ENCODE measurements around the gene ATF6.

The ATF6 gene

DNA sequence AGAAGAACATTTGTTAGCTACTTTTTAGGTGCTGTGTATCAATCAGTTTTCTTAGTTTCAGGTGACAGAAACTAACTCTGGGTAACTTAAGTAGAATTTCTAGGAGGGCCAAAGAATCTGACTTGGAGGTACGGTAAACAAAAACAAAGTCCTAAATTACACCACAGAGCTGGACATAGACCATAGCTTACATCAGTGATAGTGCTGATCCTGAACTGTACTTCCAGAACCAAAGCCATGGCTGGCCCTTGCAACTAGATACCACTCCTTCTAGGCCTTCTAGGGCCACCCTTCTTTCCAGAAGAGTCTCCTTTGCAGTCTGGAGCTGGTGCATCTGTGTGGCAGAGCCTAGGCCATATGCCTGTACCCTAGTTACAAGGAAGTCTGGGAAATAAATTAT lies 163.0 kb downstream of the ATF6 start:
- Histone ChIP-seq H3K4me3 (ENCODE audit: insufficient read depth, low read depth, low read length) (no peak overlapping the region), H3K9me3 (ENCODE audit: control insufficient read depth, low read length) (no peaks in the 10 kb centered on the region), H3K36me3 (ENCODE audit: control insufficient read depth, insufficient read depth, low read length) (no peaks in the 10 kb centered on the region), H3K27ac (ENCODE audit: insufficient read depth, low read depth, low read length, poor library complexity, severe bottlenecking) (no peak overlapping the region), H3K4me1 (ENCODE audit: control insufficient read depth, insufficient read depth, low read length) (no peaks in the 10 kb centered on the region), H3K27me3 (ENCODE audit: control insufficient read depth, insufficient read depth, low read length, poor library complexity, severe bottlenecking) (no peaks in the 10 kb centered on the region)
- 91 to 93% methylated on average over 1 of the region's 1 CpG for WGBS, 2 experiments

DNA sequence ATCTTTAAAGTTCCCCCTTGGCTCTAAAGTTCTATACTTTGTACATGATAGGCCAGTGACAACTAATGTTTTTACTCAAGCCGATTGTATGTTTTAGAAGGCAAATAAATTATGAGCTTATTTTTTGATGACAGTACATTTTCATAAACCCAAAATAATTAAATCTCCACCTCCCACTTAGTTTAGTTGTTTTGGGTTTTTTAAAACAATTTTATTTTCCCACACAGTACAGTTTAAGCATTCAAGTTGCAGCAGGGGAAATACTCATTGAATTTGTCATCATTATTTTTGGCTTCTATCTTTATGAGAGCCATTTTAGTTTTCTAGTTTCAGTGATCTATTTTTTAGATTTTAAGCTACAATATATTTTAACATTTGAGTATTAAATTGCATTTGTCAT lies 163.9 kb downstream of the ATF6 start:
- Histone ChIP-seq H3K27me3 (ENCODE audit: control insufficient read depth, insufficient read depth, low read length, poor library complexity, severe bottlenecking) (no peaks in the 10 kb centered on the region), H3K9me3 (ENCODE audit: control insufficient read depth, low read length) (no peaks in the 10 kb centered on the region), H3K27ac (ENCODE audit: insufficient read depth, low read depth, low read length, poor library complexity, severe bottlenecking) (no peak overlapping the region), H3K36me3 (ENCODE audit: control insufficient read depth, insufficient read depth, low read length) (no peaks in the 10 kb centered on the region), H3K4me3 (ENCODE audit: insufficient read depth, low read depth, low read length) (no peak overlapping the region), H3K4me1 (ENCODE audit: control insufficient read depth, insufficient read depth, low read length) (no peaks in the 10 kb centered on the region)
- WGBS, 2 experiments: no CpG with 5 or more reads among the region's 1 CpG

DNA sequence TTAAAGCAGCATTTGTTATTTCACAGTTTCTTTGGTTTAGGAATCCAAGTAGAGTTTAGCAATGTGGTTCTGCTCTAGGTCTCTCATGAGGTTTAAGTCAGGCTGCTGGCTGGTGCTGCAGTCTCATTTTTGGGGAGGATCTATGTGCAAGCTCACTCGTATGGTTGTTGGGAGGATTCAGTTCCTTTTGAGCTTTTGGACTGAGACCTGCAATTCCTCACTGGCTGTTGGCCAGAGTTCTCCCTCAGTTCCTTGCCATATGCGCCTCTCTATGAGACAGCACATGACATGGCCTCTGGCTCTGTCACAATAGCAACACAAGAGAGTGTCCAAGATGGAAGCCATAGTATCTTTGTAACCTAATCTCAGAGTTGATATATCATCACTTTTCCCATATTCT lies 166.5 kb downstream of the ATF6 start:
- no peaks in the 10 kb centered on the region for H3K4me1 ChIP-seq (ENCODE audit: control insufficient read depth, insufficient read depth, low read length)
- H3K27ac ChIP-seq (ENCODE audit: insufficient read depth, low read depth, low read length, poor library complexity, severe bottlenecking): no peak overlapping the region
- no peak overlapping the region for H3K4me3 ChIP-seq (ENCODE audit: insufficient read depth, low read depth, low read length)
- WGBS, 2 experiments: 89 to 97% methylated on average over 2 of the region's 2 CpGs
- H3K9me3 ChIP-seq (ENCODE audit: control insufficient read depth, low read length): no peaks in the 10 kb centered on the region
- no peaks in the 10 kb centered on the region for H3K27me3 ChIP-seq (ENCODE audit: control insufficient read depth, insufficient read depth, low read length, poor library complexity, severe bottlenecking)
- H3K36me3 ChIP-seq (ENCODE audit: control insufficient read depth, insufficient read depth, low read length): no peaks in the 10 kb centered on the region

DNA sequence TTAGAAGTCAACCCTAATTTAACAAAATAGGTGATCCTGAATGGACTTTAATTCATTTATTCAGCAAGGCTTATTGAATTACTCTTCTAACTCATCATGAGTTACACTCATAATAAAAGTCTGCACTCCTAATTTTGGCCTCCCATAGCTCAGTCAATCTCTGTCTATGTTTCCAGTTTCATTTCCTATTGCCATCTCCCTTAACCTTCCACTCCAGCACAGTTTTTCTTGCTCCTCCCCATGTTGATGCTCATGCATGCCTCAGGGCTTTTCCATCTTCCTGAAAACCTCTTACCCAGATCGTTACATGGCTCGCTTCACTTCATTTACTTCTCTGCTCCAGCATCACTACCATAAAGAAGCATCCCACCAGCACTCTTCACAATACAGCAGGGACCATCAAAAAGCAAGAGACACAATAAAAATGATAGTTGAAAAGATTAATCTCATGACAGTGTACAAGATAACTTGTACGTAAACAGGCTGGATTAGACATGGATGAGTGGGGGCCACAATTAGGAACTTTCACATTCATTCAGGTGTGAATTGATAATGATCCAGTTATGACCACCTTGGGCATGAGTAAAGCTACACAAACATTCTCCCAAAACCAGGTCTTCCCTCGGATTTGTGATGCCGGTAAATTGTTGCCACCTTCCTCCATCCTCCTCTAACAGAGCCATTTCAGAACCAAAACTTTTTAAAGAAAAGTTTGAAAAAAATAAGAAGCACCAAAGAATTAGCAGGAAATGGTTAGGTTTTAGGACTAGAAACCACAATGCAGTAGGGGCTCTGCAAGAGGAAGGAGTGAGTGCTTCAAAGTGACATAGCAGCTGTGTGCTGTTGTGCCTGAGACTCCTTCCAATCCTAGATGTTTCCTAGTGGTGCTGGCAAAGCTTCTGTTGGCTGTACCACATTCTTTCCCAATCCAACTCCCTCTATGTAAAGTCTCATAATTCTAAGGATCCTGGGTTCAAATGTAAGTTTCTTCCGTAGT lies 167.8 kb downstream of the ATF6 start:
- 78 to 89% methylated on average over 5 to 6 of the region's 6 CpGs for WGBS, 2 experiments
- Histone ChIP-seq H3K27ac (ENCODE audit: insufficient read depth, low read depth, low read length, poor library complexity, severe bottlenecking) (no peak overlapping the region), H3K4me1 (ENCODE audit: control insufficient read depth, insufficient read depth, low read length) (no peaks in the 10 kb centered on the region), H3K9me3 (ENCODE audit: control insufficient read depth, low read length) (no peaks in the 10 kb centered on the region), H3K4me3 (ENCODE audit: insufficient read depth, low read depth, low read length) (no peak overlapping the region), H3K36me3 (ENCODE audit: control insufficient read depth, insufficient read depth, low read length) (no peaks in the 10 kb centered on the region), H3K27me3 (ENCODE audit: control insufficient read depth, insufficient read depth, low read length, poor library complexity, severe bottlenecking) (no peaks in the 10 kb centered on the region)

GRCh38 chr1:161935264-161935663 lies 169.1 kb downstream of the ATF6 start:
- H3K27ac ChIP-seq (ENCODE audit: insufficient read depth, low read depth, low read length, poor library complexity, severe bottlenecking): no peak overlapping the region
- H3K27me3 ChIP-seq (ENCODE audit: control insufficient read depth, insufficient read depth, low read length, poor library complexity, severe bottlenecking): no peaks in the 10 kb centered on the region
- no peaks in the 10 kb centered on the region for H3K36me3 ChIP-seq (ENCODE audit: control insufficient read depth, insufficient read depth, low read length)
- H3K4me3 ChIP-seq (ENCODE audit: insufficient read depth, low read depth, low read length): no peak overlapping the region
- H3K4me1 ChIP-seq (ENCODE audit: control insufficient read depth, insufficient read depth, low read length): no peaks in the 10 kb centered on the region
- WGBS, 2 experiments: 100% methylated on average over 1 of the region's 1 CpG; no CpG with 5 or more reads in 1 of the 2 experiments
- no peaks in the 10 kb centered on the region for H3K9me3 ChIP-seq (ENCODE audit: control insufficient read depth, low read length)

- H3K4me1 ChIP-seq (ENCODE audit: control insufficient read depth, insufficient read depth, low read length): no peaks in the 10 kb centered on the region
- H3K9me3 ChIP-seq (ENCODE audit: control insufficient read depth, low read length): no peaks in the 10 kb centered on the region
- H3K36me3 ChIP-seq (ENCODE audit: control insufficient read depth, insufficient read depth, low read length): no peaks in the 10 kb centered on the region
- H3K4me3 ChIP-seq (ENCODE audit: insufficient read depth, low read depth, low read length): no peak overlapping the region
- WGBS, 2 experiments: 93 to 96% methylated on average over 2 of the region's 2 CpGs
- H3K27me3 ChIP-seq (ENCODE audit: control insufficient read depth, insufficient read depth, low read length, poor library complexity, severe bottlenecking): no peaks in the 10 kb centered on the region
- no peak overlapping the region for H3K27ac ChIP-seq (ENCODE audit: insufficient read depth, low read depth, low read length, poor library complexity, severe bottlenecking)
Measured at GRCh38 chr1:161936786-161937185, 170.7 kb downstream of the ATF6 start.

GRCh38 chr1:161940866-161941591 lies 174.9 kb downstream of the ATF6 start:
- Histone ChIP-seq H3K27me3 (ENCODE audit: control insufficient read depth, insufficient read depth, low read length, poor library complexity, severe bottlenecking) (no peaks in the 10 kb centered on the region), H3K9me3 (ENCODE audit: control insufficient read depth, low read length) (no peaks in the 10 kb centered on the region), H3K4me1 (ENCODE audit: control insufficient read depth, insufficient read depth, low read length) (peaks cover 4% of the 10 kb centered on the region), H3K27ac (ENCODE audit: insufficient read depth, low read depth, low read length, poor library complexity, severe bottlenecking) (no peak overlapping the region), H3K4me3 (ENCODE audit: insufficient read depth, low read depth, low read length) (no peak overlapping the region), H3K36me3 (ENCODE audit: control insufficient read depth, insufficient read depth, low read length) (no peaks in the 10 kb centered on the region)
- WGBS, 2 experiments: 76 to 87% methylated on average over 3 of the region's 3 CpGs

DNA sequence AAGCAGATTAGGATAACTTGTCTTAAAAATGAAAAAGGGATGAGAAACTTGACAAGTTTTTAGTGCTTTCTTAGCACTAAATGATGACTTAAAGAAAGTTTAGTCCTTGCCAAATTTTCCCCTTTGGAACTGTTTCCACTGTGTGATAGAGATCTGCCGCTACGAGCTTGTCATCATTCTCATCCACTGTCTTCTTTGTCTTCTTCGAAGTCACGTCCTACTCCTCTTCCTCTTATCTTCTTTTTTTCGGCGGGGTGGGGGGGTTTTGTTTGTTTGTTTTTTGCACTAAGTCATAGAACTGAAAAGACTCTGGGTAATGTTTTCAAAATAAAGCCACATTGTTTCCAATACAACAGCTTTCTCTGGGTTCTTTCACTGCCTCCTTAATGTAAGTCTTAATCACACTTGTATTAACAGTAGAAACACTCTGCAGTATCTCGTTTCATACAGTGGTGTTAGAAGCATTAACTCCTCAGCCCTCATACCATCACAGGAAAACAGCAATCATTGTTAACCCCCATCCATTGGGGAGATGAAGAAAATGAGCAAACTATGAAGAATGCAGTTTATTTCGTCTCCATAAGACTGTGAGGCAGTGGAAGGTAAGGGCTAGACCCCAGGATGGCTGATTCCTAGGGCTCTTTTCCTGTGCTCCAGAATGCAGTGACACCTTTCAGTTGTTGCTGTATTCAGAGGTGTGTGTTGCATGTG lies 175.8 kb downstream of the ATF6 start:
- no peak overlapping the region for H3K4me3 ChIP-seq (ENCODE audit: insufficient read depth, low read depth, low read length)
- no peaks in the 10 kb centered on the region for H3K36me3 ChIP-seq (ENCODE audit: control insufficient read depth, insufficient read depth, low read length)
- no peaks in the 10 kb centered on the region for H3K27me3 ChIP-seq (ENCODE audit: control insufficient read depth, insufficient read depth, low read length, poor library complexity, severe bottlenecking)
- WGBS, 2 experiments: 85% methylated on average over 4 to 6 of the region's 8 CpGs
- H3K9me3 ChIP-seq (ENCODE audit: control insufficient read depth, low read length): no peaks in the 10 kb centered on the region
- no peak overlapping the region for H3K27ac ChIP-seq (ENCODE audit: insufficient read depth, low read depth, low read length, poor library complexity, severe bottlenecking)
- peaks cover 7% of the 10 kb centered on the region for H3K4me1 ChIP-seq (ENCODE audit: control insufficient read depth, insufficient read depth, low read length)

- Histone ChIP-seq H3K27ac (ENCODE audit: insufficient read depth, low read depth, low read length, poor library complexity, severe bottlenecking) (no peak overlapping the region), H3K9me3 (ENCODE audit: control insufficient read depth, low read length) (no peaks in the 10 kb centered on the region), H3K4me3 (ENCODE audit: insufficient read depth, low read depth, low read length) (no peak overlapping the region), H3K27me3 (ENCODE audit: control insufficient read depth, insufficient read depth, low read length, poor library complexity, severe bottlenecking) (no peaks in the 10 kb centered on the region), H3K4me1 (ENCODE audit: control insufficient read depth, insufficient read depth, low read length) (peaks cover 7% of the 10 kb centered on the region), H3K36me3 (ENCODE audit: control insufficient read depth, insufficient read depth, low read length) (no peaks in the 10 kb centered on the region)
- WGBS, 2 experiments: 100% methylated on average over 1 of the region's 1 CpG; no CpG with 5 or more reads in 1 of the 2 experiments
Measured at GRCh38 chr1:161943737-161944136, 177.6 kb downstream of the ATF6 start.

GRCh38 chr1:161944381-161944780 lies 178.3 kb downstream of the ATF6 start:
- Histone ChIP-seq H3K27ac (ENCODE audit: insufficient read depth, low read depth, low read length, poor library complexity, severe bottlenecking) (no peak overlapping the region), H3K27me3 (ENCODE audit: control insufficient read depth, insufficient read depth, low read length, poor library complexity, severe bottlenecking) (no peaks in the 10 kb centered on the region), H3K36me3 (ENCODE audit: control insufficient read depth, insufficient read depth, low read length) (no peaks in the 10 kb centered on the region), H3K9me3 (ENCODE audit: control insufficient read depth, low read length) (no peaks in the 10 kb centered on the region), H3K4me3 (ENCODE audit: insufficient read depth, low read depth, low read length) (no peak overlapping the region), H3K4me1 (ENCODE audit: control insufficient read depth, insufficient read depth, low read length) (peaks cover 7% of the 10 kb centered on the region)
- 83 to 90% methylated on average over 2 of the region's 2 CpGs for WGBS, 2 experiments
